Dedifferentiated amniotic fluid mesenchymal stem cell (primary cell): ENCODE results near the gene CCR1.

ENCODE experiments used
- DNase-seq: peaks from one replicate; pipeline ENCODE4 v3.0.0-alpha.2; 2016; ENCODE audit errors: extremely low spot score

CCR1 gene

DNA sequence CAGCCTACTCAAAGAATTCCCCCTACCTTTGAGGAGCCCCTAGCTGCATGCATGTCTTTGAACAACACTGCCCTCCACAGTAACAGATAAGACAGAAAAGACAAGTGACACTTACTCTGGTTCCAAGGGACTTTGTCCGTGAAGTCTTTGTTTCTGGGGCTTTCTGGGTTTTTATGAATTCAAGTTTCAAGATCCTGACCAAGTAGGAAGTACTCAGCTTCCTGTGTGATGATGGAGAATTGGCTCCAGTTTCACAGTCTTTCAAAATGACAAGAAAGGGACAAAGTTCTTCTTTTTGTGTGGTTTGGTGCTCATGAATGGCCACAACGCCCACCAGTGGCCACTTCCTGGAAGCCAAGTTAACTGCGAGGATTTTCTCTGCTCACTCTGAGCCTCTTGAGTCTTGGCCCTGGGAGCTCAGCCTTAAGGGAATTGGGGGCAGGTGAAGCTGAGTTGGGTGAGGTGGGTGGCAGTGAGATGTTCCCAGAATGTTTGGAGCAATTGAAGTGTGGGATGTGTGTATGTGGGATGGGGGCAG, at the start of gene CCR1:
Gene CCR1, minus strand, starts transcription at position 147 of the 538 bp plus-strand sequence. CDS start 4,000 bp downstream, outside the sequence.
- DNase-seq = no peak

DNA sequence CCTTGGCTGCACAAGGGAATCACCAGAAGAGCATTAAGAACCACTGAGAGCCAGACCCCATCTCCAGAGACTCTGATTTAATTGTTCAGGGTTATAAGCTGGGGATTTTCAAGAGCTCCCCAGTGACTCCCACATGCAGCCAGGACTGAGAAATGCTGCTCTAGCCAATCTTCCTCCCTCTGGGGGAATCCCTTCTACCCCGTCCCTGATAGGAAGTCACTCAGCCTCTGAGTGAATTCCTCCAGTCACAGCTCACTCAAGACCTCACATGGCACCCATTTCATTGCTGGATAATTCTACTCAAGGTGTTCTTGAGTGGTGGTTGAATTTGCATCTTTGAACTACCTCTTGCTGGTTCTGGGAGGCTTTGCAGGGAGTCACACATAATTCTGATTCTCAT, 44.9 kb upstream of the CCR1 start:
- DNase-seq = no peak

DNA sequence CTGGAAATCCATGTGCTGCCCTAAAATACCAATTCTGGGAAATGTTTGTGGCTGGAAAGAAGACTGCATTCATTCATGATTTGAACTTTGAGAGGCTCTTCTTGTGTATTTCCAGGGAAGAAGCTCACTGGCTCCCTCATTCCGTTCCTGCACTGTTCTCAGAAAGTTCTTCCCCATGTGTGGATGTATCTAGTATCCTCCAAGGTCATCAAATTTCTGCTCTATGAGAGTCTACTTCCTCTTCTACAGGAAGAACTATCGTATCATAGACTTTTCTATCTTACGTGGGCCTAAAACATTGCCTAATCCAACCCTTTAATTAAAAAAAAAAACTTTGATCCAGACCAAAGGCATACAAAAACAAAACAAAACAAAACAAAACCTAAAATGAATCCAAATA, 37.0 kb upstream of the CCR1 start:
- no peak for DNase-seq

DNA sequence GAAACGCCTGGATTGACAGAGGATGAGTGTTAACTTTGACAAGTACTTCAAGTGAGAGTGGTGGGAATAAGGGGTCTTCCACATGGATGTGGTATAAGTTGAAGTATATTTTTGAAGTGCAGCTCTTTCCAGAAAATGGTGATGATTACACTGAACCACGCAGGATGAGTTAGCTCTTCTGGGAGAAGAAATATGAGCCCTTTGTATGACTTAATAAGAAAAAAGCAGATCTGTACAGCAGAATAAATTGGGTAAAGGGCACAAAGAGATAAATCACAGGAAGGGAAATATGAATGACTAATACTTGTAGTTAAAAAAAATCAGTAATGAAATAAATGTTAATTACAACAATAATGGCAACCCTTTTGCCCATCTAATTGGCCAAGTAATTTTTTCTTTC, 35.4 kb upstream of the CCR1 start:
- no peak for DNase-seq

DNA sequence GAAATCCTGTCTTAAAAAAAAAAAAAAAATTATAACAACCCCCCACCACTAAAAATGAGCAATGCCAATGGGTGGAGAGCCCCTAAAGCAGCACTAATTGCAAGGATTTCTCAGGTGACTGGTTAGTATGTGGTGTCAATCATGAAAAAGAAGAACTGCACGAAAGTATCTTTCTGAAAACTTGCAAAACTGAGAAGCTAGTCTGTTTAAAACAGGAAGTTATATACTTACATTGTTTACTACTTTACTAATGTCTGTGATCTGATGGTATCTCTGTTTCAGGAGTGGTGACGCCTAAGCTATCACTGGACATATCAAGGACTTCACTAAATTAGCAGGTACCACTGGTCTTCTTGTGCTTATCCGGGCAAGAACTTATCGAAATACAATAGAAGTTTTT, 34.0 kb upstream of the CCR1 start, which contains the start of gene CCR3:
Gene CCR3, plus strand, starts transcription at position 341 of the 400 bp plus-strand sequence. CDS start 22,699 bp downstream, outside the sequence.
- DNase-seq = no peak

DNA sequence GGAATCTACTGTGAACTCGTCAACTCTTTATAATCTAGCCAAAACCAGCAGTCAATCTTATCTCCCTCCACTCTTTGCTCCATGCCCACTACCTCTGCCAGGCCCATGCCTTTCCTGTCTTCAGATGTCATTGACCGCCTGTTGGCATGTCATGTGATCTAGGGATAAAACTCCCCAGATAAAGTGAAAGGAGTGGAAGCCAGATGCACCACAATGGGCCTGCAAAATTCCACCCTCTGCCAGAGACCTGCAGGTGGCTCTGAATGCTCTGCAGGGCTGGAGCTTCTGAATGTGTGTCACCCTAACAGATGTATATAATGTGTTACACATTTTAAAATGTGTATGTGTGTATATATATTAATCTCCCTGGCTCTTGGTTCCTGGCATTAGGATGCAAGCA, 31.8 kb upstream of the CCR1 start:
- no peak for DNase-seq

DNA sequence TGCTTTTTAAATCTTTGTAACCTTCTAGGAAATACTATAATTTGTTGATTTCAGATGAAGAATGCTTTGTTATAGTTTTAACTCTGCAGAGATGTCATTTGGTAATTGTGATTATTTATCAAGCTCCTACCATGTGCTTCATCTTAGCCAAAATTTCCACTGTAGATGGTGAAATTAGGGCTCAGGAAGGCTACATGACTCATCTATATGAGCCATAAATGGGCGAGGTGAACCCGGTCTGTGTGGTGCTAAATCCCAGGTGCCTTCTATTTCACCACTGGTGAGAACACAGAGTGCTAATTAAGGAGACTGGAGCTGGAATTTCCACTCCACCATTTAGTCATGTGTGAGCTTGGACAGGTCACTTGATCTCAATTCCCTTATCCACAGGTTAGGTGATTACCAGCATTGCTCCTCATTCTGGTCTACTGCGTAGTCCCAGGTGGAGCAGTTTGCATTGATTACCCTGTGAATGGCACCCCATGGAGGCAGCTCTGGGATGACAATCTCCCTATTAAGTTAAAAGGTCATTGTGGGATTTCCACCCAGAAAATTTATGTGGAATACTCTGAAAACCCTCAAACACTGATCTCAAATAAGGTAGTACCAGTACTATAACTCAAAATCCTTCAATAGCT, 31.3 kb upstream of the CCR1 start:
- no peak for DNase-seq

DNA sequence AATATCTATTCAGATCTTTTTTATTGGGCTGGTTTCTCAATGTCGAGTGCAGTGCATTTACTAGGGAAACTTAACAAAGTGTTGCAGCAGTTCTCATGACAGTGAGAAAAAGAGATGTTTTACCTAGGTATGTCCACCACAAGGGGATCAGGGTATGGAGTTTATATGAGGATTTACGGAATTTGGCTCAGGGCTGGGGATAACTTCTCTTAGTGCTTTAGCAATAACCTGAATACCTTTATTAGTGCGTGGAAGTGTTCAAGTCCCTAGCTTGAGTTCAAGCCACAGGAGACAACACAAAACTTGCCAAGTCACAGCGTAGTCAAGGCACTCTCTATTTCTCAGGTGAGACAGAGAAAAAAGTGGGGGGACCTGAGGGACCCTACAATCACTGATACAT, 30.3 kb upstream of the CCR1 start:
- no peak for DNase-seq

DNA sequence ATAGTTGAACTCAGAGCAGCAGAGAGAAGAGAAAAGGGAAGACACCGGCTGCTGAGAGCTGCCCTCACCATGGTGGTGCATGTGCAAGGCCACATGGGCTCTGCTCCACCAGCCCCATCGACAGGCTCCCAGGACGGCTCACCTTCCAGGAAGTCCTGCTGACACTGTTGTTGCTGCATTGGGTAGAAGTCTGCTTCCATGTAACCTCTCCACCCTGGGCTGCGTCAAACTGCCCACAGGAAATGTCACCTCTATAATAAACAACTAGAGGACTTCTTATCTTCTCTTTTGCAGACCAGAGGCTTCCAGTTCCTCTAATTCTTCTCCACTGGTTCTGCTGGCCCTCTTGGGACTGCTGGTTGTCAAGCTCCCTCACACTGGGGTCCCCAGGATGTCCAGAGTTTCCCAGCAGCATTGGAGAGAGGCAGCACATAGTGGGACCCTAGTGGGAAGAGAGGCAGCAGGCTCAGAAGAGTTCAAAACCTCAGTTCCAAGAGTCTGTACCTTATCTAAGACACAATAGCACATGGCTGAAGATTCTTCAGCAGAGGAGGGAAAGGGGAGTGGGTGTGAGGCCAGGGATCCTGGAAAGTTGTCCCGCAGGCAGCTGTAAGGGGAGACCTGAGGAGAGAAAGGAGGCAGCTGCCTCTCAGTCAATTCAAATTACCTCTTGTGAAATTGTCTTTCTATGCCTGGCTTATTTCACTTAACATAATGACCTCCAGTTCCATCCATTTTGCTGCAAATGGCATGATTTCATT, 28.4 kb upstream of the CCR1 start:
- no peak for DNase-seq

DNA sequence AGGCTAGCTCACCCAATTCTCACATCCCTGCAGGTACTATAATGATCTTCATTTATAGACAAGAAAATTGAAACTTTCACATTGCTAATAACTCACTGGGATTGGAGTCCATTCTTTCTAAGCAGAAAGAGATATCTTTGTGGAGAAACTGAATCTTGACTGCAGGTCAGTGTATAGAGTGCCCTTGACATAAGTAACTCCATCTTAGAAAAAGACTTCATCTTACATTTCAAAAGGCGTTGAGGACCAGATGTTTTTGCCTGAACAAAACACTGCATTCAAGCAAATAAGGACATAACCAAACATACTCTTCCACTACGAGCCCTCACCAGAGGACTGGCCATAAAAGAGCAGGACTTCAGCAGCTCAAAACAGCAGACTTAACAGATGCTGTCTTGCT, 27.3 kb upstream of the CCR1 start:
- no peak for DNase-seq

DNA sequence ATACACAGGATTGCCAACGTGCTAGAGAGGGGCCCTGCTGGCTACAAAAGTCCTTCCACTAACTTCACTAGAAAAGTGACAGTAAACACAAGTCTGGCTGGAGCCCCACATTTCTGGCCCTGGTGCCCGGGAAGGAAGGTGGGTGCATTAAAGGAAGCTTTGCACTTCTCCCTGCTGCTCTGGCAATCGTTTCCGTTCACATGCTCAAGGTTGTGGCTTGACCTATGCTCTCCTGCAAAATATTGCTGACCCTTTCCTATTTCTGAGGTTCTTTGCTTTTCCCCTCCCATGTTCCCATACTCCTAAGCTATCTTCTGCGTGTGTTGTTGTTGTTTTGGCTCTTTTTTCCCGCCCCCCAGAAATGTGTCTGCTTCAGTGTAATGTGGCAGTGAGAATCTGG, 25.1 kb upstream of the CCR1 start:
- DNase-seq = no peak

DNA sequence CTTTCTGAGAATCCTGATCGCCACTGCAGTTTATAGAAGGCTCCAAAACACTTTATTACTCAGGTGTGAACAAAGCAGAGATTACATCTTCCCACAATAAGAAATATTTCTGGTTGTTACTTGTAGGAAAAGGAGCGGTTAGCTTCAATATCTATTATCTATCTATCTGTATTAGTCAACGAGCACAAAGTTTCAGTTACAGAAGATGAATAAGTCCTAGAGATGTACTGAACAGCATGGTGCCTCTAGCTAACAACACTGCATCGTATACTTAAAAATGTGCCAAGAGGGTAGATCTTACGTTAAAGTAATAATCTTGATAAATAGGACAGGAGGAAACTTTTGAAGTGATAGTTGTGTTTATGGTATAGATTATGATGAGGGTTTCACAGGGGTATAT, 23.2 kb upstream of the CCR1 start:
- DNase-seq = no peak

DNA sequence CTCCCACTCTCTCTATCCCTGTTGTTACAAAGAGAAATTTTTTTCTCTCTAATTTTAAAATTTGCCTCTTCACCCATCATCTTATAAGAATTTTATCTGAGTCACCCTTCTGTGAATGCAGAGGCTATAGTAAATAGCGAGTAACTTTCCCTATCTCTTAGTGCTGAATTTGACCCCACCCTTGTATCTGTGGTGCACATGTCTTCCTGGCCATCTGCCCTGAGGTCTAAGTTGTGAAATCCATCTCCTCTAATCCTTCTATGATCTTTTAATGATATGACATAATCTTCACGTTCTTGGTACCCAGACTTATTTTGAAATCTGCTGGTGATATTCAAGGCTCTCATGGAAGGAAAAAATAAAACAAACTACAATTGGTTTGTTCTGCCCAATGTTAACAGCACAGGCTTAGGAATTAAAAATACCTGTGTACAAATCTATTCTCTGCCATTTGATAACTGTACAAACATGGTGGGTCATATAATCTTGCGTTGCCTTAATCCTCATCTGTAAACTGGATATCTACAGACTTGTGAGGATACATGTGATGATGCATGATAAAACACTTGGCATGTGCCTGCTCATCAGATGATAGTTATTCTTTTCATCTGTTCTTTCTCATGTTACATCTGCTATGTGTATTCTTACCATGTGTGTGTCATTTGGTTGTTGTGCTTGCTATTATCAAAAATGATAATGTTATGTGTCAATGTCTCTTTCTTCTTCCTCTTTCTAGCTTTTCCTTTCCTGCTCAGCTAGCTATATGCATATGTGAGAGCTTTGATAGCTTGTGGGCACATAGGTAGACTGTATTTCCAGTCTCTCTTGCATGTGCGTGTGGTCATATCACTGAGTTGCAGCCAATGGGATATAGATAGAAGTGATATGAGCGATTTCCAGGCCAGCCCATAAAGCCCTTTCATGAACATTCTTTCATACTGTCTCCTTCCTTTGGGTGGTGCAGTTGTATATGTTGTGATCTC, 20.4 kb upstream of the CCR1 start:
- DNase-seq = no peak

DNA sequence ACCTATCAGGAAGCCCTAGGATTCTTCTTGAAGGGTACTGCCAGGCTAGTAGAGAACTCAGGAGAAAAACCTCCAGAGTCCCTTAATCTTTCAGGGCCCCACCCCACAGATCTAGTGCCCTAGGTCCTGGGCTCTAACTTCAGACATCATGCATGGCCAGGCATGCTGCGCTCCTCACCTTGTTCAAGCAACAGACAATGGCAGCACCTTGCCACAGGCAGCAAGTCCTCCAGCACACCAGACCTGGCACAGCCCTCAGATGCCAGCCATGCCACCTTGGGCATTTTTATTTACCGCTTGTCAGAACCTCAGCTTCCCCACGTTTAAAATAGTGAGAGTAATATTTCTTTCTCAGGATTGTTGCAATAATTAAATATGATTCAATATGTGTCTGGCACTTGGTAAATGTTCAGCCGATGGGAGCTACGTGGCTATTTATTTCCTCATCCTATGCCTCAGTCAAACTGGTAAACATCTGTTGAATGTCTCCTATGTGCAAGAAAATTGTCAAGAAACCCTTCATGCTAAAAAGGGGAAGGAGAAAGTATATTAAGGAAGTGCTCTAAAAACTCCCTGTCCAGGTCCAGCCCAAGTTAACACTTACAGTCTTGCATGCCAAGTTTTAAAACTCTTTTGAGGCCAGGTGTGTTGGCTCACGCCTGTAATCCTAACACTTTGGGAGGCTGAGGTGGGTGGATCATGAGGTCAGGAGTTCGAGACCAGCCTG, 14.5 kb upstream of the CCR1 start:
- DNase-seq = no peak

DNA sequence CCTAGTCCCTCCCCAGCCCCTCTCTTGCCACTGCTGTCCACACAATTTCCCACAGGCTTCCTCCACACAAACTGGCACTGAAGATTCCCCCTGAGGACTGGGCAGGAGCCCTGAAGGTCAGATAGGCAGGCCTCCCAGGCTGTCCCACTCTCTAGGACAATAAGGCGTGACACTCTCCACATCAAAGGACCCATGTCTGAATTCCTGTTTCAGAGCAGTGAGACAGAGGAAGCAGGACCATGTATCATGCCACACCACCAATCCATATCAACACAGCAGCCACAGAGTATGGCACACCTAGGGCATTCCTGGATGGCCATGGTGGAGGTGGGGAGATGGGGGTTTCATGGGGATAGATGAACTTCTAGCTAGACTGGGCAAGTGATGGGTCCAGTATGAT, 13.8 kb upstream of the CCR1 start:
- DNase-seq = no peak

DNA sequence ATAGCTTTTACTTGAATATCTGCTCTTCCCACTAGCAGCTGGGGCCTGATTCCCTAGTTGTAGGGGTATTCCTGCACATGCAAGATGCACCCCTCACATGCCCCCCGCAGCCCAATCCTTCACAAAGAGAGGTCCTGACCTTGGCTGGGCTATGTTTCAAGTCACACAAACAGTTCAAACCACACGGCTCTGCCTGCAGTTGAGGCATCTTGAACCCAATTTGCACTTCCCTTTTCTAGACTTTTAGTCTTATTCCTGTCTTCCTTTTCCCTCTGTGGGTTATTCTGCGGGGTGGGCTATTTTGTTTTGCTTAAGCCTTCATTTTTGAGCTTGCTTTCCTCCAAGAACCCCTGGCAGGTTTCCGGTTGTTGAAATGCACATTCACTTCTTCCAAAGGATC, 13.3 kb upstream of the CCR1 start:
- DNase-seq = no peak

DNA sequence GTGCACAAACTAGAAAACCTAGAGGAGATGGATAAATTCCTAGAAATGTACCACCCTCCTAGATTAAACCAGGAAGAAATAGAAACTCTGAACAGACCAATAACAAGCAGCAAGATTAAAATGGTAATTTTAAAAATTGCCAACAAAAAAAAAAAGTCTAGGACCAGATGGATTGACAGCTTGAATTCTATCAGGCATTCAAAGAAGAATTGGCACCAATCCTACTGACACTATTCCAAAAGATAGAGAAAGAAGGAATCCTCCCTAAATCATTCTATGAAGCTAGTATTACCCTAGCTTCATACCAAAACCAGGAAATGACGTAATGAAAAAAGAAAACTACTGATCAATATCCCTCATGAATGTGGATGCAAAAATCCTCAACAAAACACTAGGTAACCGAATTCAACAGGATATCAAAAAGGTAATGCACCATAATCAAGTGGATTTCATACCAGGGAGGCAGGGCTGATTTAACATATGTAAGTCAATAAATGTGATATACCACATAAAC, 10.1 kb upstream of the CCR1 start:
- DNase-seq = no peak

DNA sequence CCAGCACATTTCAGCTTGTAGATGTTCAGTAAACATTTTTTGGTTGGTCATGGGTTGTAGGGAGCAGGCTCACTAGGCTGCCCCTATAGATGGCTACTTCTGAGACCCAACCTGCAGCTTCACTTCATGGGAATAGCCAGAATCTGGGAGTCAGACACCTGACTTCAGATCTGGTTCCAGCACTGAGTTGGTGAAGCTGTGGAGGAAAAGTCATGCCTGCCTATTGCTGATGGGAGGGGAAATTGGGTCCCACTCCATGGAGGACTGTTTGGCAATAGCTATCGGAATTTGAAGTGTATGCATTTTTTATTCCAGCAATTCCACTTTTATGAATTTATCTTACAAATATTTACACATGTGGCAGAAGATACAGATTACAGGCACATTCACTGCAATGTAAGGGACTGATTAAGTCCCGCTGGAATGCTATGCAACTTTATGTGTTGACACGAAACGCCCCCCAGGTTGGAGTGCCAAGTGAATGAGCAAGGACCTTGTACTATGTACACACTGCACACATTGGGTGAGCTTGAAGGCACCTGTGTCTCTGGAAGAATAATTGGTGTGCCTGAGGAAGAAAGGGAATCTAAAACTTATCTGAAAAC, 7.8 kb upstream of the CCR1 start:
- no peak for DNase-seq

DNA sequence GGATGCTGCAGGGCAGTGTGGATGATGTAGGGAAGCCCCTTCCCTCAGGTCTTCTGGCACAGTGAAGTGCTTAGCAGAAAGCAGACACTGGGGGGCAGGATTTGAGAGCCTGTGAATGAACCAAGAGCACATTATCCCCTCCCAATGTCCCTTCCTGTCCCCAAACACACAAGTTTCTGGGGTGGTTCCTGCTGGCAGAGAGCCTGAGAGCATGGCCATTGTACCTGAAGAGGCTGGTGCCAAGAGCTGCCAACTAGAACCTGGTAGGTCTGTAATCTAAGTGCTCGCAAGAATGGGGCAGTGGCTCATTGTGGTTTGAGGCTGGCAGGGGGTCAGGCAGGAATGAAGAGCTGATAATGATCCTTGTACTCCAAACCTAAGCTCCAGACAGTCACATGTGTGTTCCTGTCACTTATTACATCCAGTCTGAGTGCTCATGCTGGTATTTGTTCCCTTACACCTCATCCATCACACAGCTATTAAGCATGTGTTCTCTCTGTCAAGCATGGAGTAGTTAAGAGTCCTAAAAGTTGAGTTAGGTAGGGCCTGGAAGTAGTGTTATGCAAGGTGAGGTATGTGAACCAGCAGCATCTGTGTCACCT, 6.7 kb upstream of the CCR1 start:
- no peak for DNase-seq

DNA sequence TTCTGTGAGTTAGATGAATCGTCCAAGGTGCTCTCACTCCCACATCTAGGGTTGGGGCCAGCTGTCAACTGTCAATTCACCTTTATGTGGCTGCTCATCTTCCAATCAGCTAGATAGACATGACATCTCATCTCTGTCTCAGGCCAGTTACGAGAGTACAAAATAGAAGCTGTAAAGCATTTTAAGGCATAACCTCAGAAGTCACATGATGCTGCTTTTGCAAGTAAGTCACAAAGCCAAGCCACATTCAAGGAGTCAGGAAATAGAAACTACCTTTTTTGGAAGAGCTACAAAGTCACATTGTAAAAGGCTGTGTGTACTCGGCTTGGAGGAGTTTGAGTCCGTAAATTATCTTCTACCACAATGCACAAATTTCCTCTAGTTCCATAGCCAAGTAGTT, 5.1 kb upstream of the CCR1 start:
- no peak for DNase-seq
